Cardiac muscle cell (in vitro differentiated cells and primary cell): ENCODE results near the gene COL5A1. TPM values are rescaled to one million over a fixed set of nuclear protein-coding genes. Genes with fewer than 3 reads are reported as not detected.

Source experiments
- DNase-seq, 2 donors: peaks; one replicate each; pipeline versions ENCODE4 v3.0.0 to v3.0.0-alpha.2; 2010 to 2017; ENCODE audit warnings: low read depth in 1 of 2, low spot score in 1 of 2
- H3K27ac ChIP-seq: fragments of 200-600 bp; sonication (generic); 2 replicates; pipeline ENCODE4 v1.5.1; 2016
- H3K27me3 ChIP-seq: fragments of 200-600 bp; sonication (generic); 2 replicates; pipeline ENCODE4 v1.6.0; 2016; ENCODE audit warnings: control low read depth
- H3K36me3 ChIP-seq: fragments of 200-600 bp; sonication (generic); 2 replicates; pipeline ENCODE4 v1.5.1; 2016; ENCODE audit warnings: control low read depth
- H3K4me1 ChIP-seq: fragments of 200-600 bp; sonication (generic); 2 replicates; pipeline ENCODE4 v1.8.1; 2017; ENCODE audit warnings: low read depth, mild to moderate bottlenecking, mixed run types
- H3K4me3 ChIP-seq: fragments of 200-600 bp; sonication (generic); 2 replicates; pipeline ENCODE4 v1.5.1; 2016; ENCODE audit warnings: mild to moderate bottlenecking
- H3K9me3 ChIP-seq: fragments of 200-600 bp; sonication (generic); 2 replicates; pipeline ENCODE4 v1.5.1; 2017; ENCODE audit warnings: low read depth, mild to moderate bottlenecking, control low read depth
- CTCF ChIP-seq: IDR thresholded peaks from 2 replicates; pipeline ENCODE4 v1.5.1; 2012; ENCODE audit warnings: low read depth, mild to moderate bottlenecking, low read length
- polyA plus RNA-seq: library from polyadenylated mRNA; unstranded; fragments of >200 nt; fragmentation: Nextera tagmentation; extraction: Ambion mirVana; gene quantifications from 2 replicates; pipeline ENCODE4 v1.2.1, GENCODE V29; 2016
- total RNA-seq: library from RNA; depleted of rRNA; stranded (reverse); fragments of >200 nt; gene quantifications from 2 replicates; pipeline ENCODE4 v1.2.3, GENCODE V29; 2016

The COL5A1 gene
- total and polyA plus RNA-seq, 2 experiments from 2014 or later: 34.5 to 129 TPM

- H3K4me3 ChIP-seq: no peak overlapping the region
- no peak for TF ChIP-seq CTCF
- no peaks in the 10 kb centered on the region for H3K36me3 ChIP-seq
- H3K27me3 ChIP-seq: no peaks in the 10 kb centered on the region
- peaks cover 4% of the 10 kb centered on the region for H3K4me1 ChIP-seq
- H3K27ac ChIP-seq: no peak overlapping the region
- no peaks in the 10 kb centered on the region for H3K9me3 ChIP-seq
- DNase-seq: no peak
Observed at GRCh38 chr9:134636149-134636507, 5.5 kb upstream of the COL5A1 start.

GRCh38 chr9:134637241-134637640, 4.4 kb upstream of the COL5A1 start:
- Histone ChIP-seq H3K4me1 (peaks cover 6% of the 10 kb centered on the region), H3K27me3 (no peaks in the 10 kb centered on the region), H3K4me3 (no peak overlapping the region), H3K9me3 (no peaks in the 10 kb centered on the region), H3K27ac (no peak overlapping the region), H3K36me3 (no peaks in the 10 kb centered on the region)
- no peak for TF ChIP-seq CTCF
- no peak for DNase-seq

- Histone ChIP-seq H3K27me3 (no peaks in the 10 kb centered on the region), H3K4me1 (peaks cover 6% of the 10 kb centered on the region), H3K27ac (no peak overlapping the region), H3K4me3 (no peak overlapping the region), H3K36me3 (no peaks in the 10 kb centered on the region), H3K9me3 (no peaks in the 10 kb centered on the region)
- no peak for TF ChIP-seq CTCF
- no peak for DNase-seq
Observed at GRCh38 chr9:134637696-134638501, 3.7 kb upstream of the COL5A1 start.

GRCh38 chr9:134638502-134639090, 3.0 kb upstream of the COL5A1 start:
- DNase-seq: no peak
- Histone ChIP-seq H3K4me1 (peaks cover 9% of the 10 kb centered on the region), H3K4me3 (no peak overlapping the region), H3K36me3 (no peaks in the 10 kb centered on the region), H3K9me3 (no peaks in the 10 kb centered on the region), H3K27me3 (no peaks in the 10 kb centered on the region), H3K27ac (no peak overlapping the region)
- TF ChIP-seq CTCF: no peak

GRCh38 chr9:134639994-134640393, 1.6 kb upstream of the COL5A1 start:
- H3K27ac ChIP-seq: no peak overlapping the region
- no peak for TF ChIP-seq CTCF
- H3K4me1 ChIP-seq: peaks cover 15% of the 10 kb centered on the region
- DNase-seq: no peak
- H3K36me3 ChIP-seq: no peaks in the 10 kb centered on the region
- no peaks in the 10 kb centered on the region for H3K9me3 ChIP-seq
- no peaks in the 10 kb centered on the region for H3K27me3 ChIP-seq
- no peak overlapping the region for H3K4me3 ChIP-seq
